SK-N-SH (cell line): ENCODE results near the gene MIEN1.

Experiments used
- CTCF ChIP-seq: fragments of 200-600 bp; sonication (generic); IDR thresholded peaks from 2 replicates; pipeline ENCODE4 v1.6.1; 2017; ENCODE audit warnings: antibody characterized with exemption, mild to moderate bottlenecking, moderate library complexity
- EP300 ChIP-seq, 2 experiments: IDR thresholded peaks; 2 replicates each; pipeline versions ENCODE4 v1.4.0 to v1.6.1; 2012; ENCODE audit warnings: borderline replicate concordance in 1 of 2, low read depth in 1 of 2, low read length in 1 of 2
- IRF3 ChIP-seq: fragments of 150-350 bp; IDR thresholded peaks from 2 replicates; pipeline ENCODE4 v1.6.1; 2016; ENCODE audit warnings: mild to moderate bottlenecking, low read depth, low read length
- PBX3 ChIP-seq: IDR thresholded peaks from 2 replicates; pipeline ENCODE4; 2012
- RXRA ChIP-seq: IDR thresholded peaks from 2 replicates; pipeline ENCODE4 v1.4.0; 2012; ENCODE audit warnings: low read depth, mild to moderate bottlenecking, borderline replicate concordance
- SIN3A ChIP-seq: IDR thresholded peaks from 2 replicates; pipeline ENCODE4 v1.6.1; 2012; ENCODE audit warnings: low read depth, mild to moderate bottlenecking, low read length, moderate library complexity, borderline replicate concordance
- TF ChIP-seq, protein P1 (sequence below): IDR thresholded peaks from 2 replicates; pipeline ENCODE4 v1.6.1; 2012; ENCODE audit warnings: mild to moderate bottlenecking, low read depth, low read length, moderate library complexity

- TF ChIP-seq EP300 (IDR thresholded peaks at IDR 0.05; ENCODE audit: borderline replicate concordance in 1 of 2, low read depth in 1 of 2, low read length in 1 of 2) (no peak), PBX3 (no peak), CTCF (no peak), SIN3A (no peak), IRF3 (no peak), RXRA (no peak)
- TF ChIP-seq, protein P1, sequence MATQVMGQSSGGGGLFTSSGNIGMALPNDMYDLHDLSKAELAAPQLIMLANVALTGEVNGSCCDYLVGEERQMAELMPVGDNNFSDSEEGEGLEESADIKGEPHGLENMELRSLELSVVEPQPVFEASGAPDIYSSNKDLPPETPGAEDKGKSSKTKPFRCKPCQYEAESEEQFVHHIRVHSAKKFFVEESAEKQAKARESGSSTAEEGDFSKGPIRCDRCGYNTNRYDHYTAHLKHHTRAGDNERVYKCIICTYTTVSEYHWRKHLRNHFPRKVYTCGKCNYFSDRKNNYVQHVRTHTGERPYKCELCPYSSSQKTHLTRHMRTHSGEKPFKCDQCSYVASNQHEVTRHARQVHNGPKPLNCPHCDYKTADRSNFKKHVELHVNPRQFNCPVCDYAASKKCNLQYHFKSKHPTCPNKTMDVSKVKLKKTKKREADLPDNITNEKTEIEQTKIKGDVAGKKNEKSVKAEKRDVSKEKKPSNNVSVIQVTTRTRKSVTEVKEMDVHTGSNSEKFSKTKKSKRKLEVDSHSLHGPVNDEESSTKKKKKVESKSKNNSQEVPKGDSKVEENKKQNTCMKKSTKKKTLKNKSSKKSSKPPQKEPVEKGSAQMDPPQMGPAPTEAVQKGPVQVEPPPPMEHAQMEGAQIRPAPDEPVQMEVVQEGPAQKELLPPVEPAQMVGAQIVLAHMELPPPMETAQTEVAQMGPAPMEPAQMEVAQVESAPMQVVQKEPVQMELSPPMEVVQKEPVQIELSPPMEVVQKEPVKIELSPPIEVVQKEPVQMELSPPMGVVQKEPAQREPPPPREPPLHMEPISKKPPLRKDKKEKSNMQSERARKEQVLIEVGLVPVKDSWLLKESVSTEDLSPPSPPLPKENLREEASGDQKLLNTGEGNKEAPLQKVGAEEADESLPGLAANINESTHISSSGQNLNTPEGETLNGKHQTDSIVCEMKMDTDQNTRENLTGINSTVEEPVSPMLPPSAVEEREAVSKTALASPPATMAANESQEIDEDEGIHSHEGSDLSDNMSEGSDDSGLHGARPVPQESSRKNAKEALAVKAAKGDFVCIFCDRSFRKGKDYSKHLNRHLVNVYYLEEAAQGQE, result no peak
These were observed 12.6 kb upstream of the MIEN1 start for GRCh38 chr17:39742856-39743436.
